GM21529 (cell line): ENCODE measurements around the gene FRMD1.

Experiments used
- ATAC-seq: cut with Tn5 transposase; IDR thresholded peaks from one replicate; pipeline ENCODE4 v1.9.1; 2021; ENCODE audit not compliant: unreplicated experiment

Gene FRMD1

GRCh38 chr6:168078943-168079405 is at the start of gene FRMD1:
Gene FRMD1, minus strand, starts transcription at chr6:168079212. Its CDS starts 118 bp downstream, at chr6:168079094.
- ATAC-seq = no peak

GRCh38 chr6:168128006-168128630 is 49.1 kb upstream of the FRMD1 start:
- no peak for ATAC-seq

GRCh38 chr6:168127384-168127868 is 48.4 kb upstream of the FRMD1 start:
- ATAC-seq = no peak

- no peak for ATAC-seq
These were observed 47.8 kb upstream of the FRMD1 start for GRCh38 chr6:168126566-168127383.

GRCh38 chr6:168125429-168126001 is 46.5 kb upstream of the FRMD1 start:
- no peak for ATAC-seq

- ATAC-seq = no peak
These were observed 45.9 kb upstream of the FRMD1 start for GRCh38 chr6:168124921-168125320.

- no peak for ATAC-seq
These were observed 45.1 kb upstream of the FRMD1 start for GRCh38 chr6:168124158-168124557.

- ATAC-seq = no peak
These were observed 44.3 kb upstream of the FRMD1 start for GRCh38 chr6:168123165-168123911.

- no peak for ATAC-seq
These were observed 43.5 kb upstream of the FRMD1 start for GRCh38 chr6:168122521-168122920.

GRCh38 chr6:168122011-168122410 is 43.0 kb upstream of the FRMD1 start:
- ATAC-seq = no peak

- ATAC-seq = no peak
These were observed 42.3 kb upstream of the FRMD1 start for GRCh38 chr6:168121303-168121665.

- no peak for ATAC-seq
These were observed 41.6 kb upstream of the FRMD1 start for GRCh38 chr6:168120390-168121302.

- ATAC-seq = no peak
These were observed 40.5 kb upstream of the FRMD1 start for GRCh38 chr6:168119539-168119938.

GRCh38 chr6:168118935-168119334 is 39.9 kb upstream of the FRMD1 start:
- no peak for ATAC-seq

- ATAC-seq = no peak
These were observed 38.9 kb upstream of the FRMD1 start for GRCh38 chr6:168117942-168118341.

GRCh38 chr6:168116975-168117899 is 38.2 kb upstream of the FRMD1 start:
- ATAC-seq = no peak

- no peak for ATAC-seq
These were observed 37.5 kb upstream of the FRMD1 start for GRCh38 chr6:168116438-168116974.

GRCh38 chr6:168115748-168116437 is 36.9 kb upstream of the FRMD1 start:
- ATAC-seq = no peak
